ENCODE data around the gene SLC5A2.
"Not testable (repeated sequence)": the region's sequence is repeated elsewhere in the genome, so short reads cannot be mapped to it uniquely, and the experiment has no call there.

SLC5A2 gene

GRCh38 chr16:31475946-31476302, 7.0 kb upstream of the SLC5A2 start:
- DNase-seq (ENCODE audit: low read depth), result no peak

GRCh38 chr16:31476303-31477219, 6.4 kb upstream of the SLC5A2 start:
- DNase-seq (ENCODE audit: low read depth), result no peak

- DNase-seq (ENCODE audit: low read depth), result no peak
Measured at GRCh38 chr16:31477220-31478216, 5.4 kb upstream of the SLC5A2 start.

DNA sequence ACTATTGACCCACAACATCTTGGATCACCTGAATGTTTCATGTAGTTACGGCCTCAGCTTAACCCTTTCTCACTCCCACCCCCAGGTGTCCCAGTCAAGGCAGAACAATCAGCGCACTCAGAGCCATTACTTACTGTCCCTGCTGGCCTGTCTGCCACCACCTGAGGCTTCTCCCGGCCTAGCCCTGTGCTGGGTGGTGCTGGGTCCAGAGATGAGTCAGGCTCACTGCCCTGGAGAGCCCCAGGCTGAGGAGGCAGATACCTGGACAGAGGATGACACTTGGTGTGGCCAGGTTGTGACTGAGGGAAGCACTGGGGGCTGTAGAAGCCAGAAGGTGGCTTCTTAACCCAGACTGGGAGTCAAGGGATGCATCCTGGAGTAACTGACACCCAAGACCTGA, 4.0 kb upstream of the SLC5A2 start:
- no peak for DNase-seq (ENCODE audit: low read depth)

- no peak for DNase-seq (ENCODE audit: low read depth)
Measured at GRCh38 chr16:31479751-31480150, 3.2 kb upstream of the SLC5A2 start.

- no peak for DNase-seq (ENCODE audit: low read depth)
Measured at GRCh38 chr16:31480851-31481536, 1.9 kb upstream of the SLC5A2 start.

GRCh38 chr16:31484048-31484447, 1.1 kb downstream of the SLC5A2 start:
- not testable (repeated sequence) for DNase-seq (ENCODE audit: low read depth)

GRCh38 chr16:31484491-31485171, 1.7 kb downstream of the SLC5A2 start:
- DNase-seq (ENCODE audit: low read depth), result no peak

- no peak for DNase-seq (ENCODE audit: low read depth)
Measured at GRCh38 chr16:31485571-31485970, 2.6 kb downstream of the SLC5A2 start.

- DNase-seq (ENCODE audit: low read depth), result no peak
Measured at GRCh38 chr16:31486045-31486444, 3.1 kb downstream of the SLC5A2 start.

DNA sequence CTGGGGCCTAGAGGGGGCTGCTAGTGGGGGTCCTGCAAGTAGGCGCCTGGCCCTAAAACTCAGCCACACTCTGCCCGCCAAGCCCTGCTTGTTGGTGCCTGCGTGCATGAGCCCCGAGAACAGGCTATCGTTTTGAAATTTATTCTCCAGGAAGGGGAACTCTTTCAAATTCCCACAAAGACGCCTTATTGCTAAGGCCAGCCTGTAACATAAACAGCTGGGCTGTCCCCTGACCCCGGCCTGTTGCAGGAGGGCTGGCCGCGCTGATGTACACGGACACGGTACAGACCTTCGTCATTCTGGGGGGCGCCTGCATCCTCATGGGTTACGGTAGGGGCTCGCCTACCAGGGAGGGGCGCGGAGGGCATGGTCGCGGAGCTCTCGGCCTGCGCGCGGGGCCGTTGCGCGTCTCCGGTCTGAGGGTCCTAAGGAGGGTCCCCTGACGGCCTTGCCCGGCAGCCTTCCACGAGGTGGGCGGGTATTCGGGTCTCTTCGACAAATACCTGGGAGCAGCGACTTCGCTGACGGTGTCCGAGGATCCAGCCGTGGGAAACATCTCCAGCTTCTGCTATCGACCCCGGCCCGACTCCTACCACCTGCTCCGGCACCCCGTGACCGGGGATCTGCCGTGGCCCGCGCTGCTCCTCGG, 4.3 kb downstream of the SLC5A2 start:
- DNase-seq (ENCODE audit: low read depth), result no peak

GRCh38 chr16:31487720-31488467, 5.0 kb downstream of the SLC5A2 start:
- peak; percentile 53 for DNase-seq (ENCODE audit: low read depth)

- no peak for DNase-seq (ENCODE audit: low read depth)
Measured at GRCh38 chr16:31488468-31489297, 5.8 kb downstream of the SLC5A2 start.

DNA sequence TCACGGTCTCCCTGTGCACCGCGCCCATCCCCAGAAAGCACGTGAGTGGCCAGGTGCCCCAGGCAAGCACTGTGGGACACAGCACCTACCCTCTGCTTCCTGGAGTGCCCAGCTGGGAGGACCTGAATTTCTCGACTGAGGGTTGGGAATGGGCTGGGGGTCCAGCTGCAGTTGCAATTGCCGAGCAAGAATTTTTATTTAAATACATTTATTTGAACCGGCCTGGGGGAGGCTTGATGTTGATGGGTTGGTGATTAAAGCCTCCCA, 6.3 kb downstream of the SLC5A2 start:
- DNase-seq (ENCODE audit: low read depth), result no peak

GRCh38 chr16:31489616-31490584, 7.0 kb downstream of the SLC5A2 start:
- DNase-seq (ENCODE audit: low read depth), result no peak

DNA sequence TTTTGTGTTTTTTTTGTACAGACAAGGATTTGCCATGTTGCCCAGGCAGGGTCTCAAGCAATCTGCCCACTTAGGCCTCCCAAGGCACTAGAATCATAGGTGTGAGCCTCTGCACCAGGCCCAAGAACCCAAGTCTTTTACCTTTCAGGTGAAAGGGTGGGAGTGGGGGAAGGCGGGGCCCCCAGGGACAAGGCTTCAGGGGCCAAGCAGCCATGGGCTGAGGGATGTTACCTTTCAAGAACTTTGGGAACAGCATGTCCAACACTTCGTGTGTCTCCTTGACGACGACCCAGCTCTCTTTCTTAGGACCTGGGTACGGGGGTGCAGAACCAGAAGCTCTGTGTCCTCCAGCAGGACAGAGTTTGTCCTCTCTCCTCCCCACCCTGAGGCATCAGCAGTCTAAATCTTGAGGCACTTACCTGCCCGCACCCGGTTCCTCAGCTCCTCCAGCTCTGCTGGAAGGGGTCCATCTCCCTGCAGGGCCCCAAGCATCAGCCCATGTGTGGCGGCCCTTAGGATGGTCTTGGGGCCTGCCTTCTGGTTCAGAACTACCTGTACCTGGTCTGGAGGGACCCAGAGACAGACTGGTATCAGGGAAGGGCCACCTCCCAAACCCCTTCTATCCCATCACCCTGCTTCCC, 9.0 kb downstream of the SLC5A2 start:
- DNase-seq (ENCODE audit: low read depth), result no peak

DNA sequence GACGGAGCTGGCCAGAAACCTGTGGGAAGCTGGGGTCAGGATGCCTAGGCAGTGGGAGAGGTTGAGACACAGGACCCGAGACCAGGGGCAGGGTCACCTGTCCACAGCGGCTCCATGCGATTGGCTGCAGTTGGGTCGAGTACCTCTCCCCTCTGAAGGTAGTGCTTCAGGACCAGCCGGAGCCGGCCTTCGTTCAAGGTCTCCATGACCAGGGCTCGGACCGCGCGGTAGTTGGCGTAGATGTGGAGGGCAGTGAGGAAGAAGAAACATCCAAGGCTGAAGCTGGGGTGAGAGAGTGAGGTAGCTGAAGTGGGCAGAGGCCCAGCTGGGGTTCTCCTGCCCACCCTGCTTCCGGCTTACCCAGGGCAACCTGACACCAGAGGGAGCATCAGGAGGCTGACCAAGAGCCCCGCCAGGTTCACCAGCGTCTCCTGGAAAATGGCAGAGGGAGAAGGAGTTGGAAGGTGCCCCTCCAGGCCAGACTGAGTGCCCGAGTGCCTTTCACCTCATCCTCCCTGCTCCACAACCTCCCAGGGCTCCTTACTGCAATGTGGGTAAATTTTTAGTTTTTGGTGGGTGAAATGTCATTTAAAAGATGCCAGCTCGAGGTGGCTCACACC, 10.7 kb downstream of the SLC5A2 start:
- no peak for DNase-seq (ENCODE audit: low read depth)

- DNase-seq (ENCODE audit: low read depth), result no peak
Measured at GRCh38 chr16:31496670-31497069, 13.7 kb downstream of the SLC5A2 start.
